NB4 (cell line): ENCODE measurements around the gene PNISR.

ENCODE experiments used
- MAX ChIP-seq: IDR thresholded peaks from 2 replicates; pipeline ENCODE4 v1.6.1; 2011; ENCODE audit warnings: low read depth, low read length
- POLR2A ChIP-seq: IDR thresholded peaks from 2 replicates; pipeline ENCODE4 v1.6.1; 2011; ENCODE audit warnings: mild to moderate bottlenecking; ENCODE audit not compliant: insufficient read length; ENCODE audit errors: extremely low read depth
- TF ChIP-seq, protein P1 (sequence below): IDR thresholded peaks from one replicate; pipeline ENCODE4 v1.5.1; 2012; ENCODE audit warnings: low read depth, low read length

DNA sequence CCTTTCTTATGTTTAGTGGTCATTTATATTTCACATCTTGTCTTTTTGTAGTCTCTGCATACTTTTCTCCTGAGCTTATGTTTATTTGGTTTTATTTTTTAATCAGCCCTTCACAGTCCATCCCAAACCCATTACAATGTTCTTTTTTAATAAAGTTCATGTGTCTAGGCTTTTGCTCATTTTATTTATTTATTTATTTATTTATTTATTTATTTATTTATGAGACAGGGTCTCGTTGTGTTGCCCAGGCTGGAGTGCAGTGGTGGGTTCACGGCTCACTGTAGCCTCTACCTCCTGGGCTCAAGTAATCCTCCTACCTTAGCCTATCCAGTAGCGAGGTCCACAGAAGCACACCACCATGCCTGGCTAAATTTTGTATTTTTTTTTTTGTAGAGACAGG is 34.2 kb downstream of the PNISR start:
- TF ChIP-seq, protein P1, sequence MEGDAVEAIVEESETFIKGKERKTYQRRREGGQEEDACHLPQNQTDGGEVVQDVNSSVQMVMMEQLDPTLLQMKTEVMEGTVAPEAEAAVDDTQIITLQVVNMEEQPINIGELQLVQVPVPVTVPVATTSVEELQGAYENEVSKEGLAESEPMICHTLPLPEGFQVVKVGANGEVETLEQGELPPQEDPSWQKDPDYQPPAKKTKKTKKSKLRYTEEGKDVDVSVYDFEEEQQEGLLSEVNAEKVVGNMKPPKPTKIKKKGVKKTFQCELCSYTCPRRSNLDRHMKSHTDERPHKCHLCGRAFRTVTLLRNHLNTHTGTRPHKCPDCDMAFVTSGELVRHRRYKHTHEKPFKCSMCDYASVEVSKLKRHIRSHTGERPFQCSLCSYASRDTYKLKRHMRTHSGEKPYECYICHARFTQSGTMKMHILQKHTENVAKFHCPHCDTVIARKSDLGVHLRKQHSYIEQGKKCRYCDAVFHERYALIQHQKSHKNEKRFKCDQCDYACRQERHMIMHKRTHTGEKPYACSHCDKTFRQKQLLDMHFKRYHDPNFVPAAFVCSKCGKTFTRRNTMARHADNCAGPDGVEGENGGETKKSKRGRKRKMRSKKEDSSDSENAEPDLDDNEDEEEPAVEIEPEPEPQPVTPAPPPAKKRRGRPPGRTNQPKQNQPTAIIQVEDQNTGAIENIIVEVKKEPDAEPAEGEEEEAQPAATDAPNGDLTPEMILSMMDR = no peak
- TF ChIP-seq POLR2A (no peak), MAX (no peak)
